Measurements from ENCODE around the gene TSPAN12.

GRCh38 chr7:120841608-120842007 lies 16.3 kb downstream of the TSPAN12 start:
- no peak for TF ChIP-seq CTCF (IDR thresholded peaks at IDR 0.05)
- TF ChIP-seq POLR2A (IDR thresholded peaks at IDR 0.05): no peak
